ENCODE results near the gene JADE1. TPM values are rescaled to one million over a fixed set of nuclear protein-coding genes. Genes with fewer than 3 reads are reported as not detected.

JADE1 gene
- total and polyA plus RNA-seq, 2 experiments from 2014 or later = 84.2 to 158 TPM

DNA sequence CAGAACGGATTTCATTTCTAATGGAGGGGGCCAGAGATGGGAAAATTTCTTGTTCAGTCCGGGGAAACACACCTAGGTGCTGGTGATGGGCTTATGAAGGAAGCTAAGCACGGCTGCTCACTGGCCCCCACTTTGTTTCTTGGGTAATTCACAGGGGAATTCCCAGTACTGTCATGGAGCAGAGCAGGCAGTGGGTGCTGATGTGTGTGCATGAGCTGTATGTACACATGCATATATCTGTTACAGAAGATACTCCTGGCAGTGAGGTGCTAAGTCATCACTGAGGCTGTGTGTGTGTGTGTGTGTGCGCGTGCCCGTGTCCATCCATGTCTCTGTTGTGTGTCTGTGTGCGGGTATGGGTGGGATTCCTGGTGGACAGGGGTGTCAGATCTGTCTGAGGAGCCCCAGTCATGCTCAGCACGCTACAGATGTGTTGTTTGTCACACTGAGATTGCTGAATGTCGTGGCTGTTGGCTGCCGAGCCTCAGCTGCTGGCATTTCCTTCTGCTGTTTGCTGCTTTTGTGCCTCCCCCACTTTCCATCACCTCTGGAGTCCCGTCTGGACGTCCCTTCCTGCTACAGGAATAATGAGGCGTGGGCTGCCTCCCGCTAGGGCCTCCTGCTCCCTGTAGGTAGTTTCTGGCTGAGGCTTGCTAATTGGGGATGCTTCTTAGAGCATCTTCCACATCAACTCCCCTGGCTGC is 53.3 kb downstream of the JADE1 start (continued):
- TF ChIP-seq, protein P1, sequence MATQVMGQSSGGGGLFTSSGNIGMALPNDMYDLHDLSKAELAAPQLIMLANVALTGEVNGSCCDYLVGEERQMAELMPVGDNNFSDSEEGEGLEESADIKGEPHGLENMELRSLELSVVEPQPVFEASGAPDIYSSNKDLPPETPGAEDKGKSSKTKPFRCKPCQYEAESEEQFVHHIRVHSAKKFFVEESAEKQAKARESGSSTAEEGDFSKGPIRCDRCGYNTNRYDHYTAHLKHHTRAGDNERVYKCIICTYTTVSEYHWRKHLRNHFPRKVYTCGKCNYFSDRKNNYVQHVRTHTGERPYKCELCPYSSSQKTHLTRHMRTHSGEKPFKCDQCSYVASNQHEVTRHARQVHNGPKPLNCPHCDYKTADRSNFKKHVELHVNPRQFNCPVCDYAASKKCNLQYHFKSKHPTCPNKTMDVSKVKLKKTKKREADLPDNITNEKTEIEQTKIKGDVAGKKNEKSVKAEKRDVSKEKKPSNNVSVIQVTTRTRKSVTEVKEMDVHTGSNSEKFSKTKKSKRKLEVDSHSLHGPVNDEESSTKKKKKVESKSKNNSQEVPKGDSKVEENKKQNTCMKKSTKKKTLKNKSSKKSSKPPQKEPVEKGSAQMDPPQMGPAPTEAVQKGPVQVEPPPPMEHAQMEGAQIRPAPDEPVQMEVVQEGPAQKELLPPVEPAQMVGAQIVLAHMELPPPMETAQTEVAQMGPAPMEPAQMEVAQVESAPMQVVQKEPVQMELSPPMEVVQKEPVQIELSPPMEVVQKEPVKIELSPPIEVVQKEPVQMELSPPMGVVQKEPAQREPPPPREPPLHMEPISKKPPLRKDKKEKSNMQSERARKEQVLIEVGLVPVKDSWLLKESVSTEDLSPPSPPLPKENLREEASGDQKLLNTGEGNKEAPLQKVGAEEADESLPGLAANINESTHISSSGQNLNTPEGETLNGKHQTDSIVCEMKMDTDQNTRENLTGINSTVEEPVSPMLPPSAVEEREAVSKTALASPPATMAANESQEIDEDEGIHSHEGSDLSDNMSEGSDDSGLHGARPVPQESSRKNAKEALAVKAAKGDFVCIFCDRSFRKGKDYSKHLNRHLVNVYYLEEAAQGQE (IDR thresholded peaks at IDR 0.05; ENCODE audit: unreplicated experiment) = no peak

DNA sequence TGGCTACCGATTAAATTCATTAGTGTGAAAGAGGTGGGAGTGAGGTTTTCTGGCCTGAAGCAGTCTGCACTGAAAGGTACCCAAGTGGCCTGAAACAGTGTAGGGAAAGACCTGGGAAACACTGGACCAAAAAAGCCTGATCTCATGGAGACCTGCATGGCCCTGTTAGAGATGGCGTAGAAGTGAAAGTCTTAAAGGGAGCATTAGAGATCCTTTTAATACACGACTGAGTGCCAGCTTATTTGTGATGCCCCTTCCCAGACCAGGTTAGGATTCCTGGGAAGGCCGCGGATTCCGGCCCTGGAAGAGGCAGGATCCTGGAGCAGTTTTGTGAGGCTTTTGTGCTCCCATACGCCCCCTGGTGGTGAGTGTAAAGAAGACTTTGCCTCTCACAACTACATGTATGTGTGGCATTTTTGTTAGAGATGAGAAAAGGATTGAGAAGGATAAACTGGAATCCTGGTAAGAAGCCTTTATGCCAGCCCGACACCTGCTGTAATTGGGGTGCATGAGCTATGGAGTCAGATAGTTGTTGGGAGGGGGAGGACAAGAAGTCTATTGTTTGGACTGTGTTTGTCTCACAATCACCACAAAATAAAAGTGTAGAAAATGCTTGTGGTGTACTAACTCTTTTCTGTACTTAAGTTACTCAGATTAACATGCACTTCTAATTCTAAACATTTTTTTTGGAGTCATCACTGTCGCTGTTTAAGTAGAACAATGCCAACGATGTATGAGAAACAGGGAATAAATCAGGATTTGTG is 54.0 kb downstream of the JADE1 start:
- H2AFZ ChIP-seq = no peak overlapping the region
- H3K4me3 ChIP-seq = no peak overlapping the region
- Mint-ChIP-seq H3K27ac (peak overlapping the region; percentile 71), H3K27me3 (ENCODE audit: insufficient read depth, low read depth, poor library complexity) (peaks cover 40% of the 10 kb centered on the region), H3K36me3 (ENCODE audit: low read depth) (peaks cover 98% of the 10 kb centered on the region), H3K9me3 (0 out of 3 replicates have a peak, but pooled peaks cover 2% of the 10 kb centered on the region), H3K4me1 (peaks cover 78% of the 10 kb centered on the region), H3K4me3 (no peak overlapping the region)
- no peak overlapping the region for H3K4me2 ChIP-seq
- no peaks in the 10 kb centered on the region for H3K27me3 ChIP-seq (ENCODE audit: insufficient read depth)
- H3K36me3 ChIP-seq (ENCODE audit: insufficient read depth) = peaks cover 94% of the 10 kb centered on the region
- H3K79me2 ChIP-seq (replicated peaks; ENCODE audit: insufficient read depth) = peaks cover 96% of the 10 kb centered on the region
- peaks cover 80% of the 10 kb centered on the region for H4K20me1 ChIP-seq (replicated peaks; ENCODE audit: insufficient read depth)
- TF ChIP-seq EZH2 (IDR thresholded peaks at IDR 0.05; ENCODE audit: low read depth, unreplicated experiment) = no peak
- TF ChIP-seq, protein P2, sequence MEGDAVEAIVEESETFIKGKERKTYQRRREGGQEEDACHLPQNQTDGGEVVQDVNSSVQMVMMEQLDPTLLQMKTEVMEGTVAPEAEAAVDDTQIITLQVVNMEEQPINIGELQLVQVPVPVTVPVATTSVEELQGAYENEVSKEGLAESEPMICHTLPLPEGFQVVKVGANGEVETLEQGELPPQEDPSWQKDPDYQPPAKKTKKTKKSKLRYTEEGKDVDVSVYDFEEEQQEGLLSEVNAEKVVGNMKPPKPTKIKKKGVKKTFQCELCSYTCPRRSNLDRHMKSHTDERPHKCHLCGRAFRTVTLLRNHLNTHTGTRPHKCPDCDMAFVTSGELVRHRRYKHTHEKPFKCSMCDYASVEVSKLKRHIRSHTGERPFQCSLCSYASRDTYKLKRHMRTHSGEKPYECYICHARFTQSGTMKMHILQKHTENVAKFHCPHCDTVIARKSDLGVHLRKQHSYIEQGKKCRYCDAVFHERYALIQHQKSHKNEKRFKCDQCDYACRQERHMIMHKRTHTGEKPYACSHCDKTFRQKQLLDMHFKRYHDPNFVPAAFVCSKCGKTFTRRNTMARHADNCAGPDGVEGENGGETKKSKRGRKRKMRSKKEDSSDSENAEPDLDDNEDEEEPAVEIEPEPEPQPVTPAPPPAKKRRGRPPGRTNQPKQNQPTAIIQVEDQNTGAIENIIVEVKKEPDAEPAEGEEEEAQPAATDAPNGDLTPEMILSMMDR (conservative IDR thresholded peaks at IDR 0.05; ENCODE audit: low read depth in 2 of 2) = peak; percentile 84 to 96
- DNase-seq (ENCODE audit: low spot score) (peak; percentile 94), ATAC-seq (peak; percentile 79)
- H3F3A ChIP-seq (replicated peaks; ENCODE audit: low read depth) = peaks cover 84% of the 10 kb centered on the region
- H3K9me2 ChIP-seq (ENCODE audit: insufficient read depth) = no peaks in the 10 kb centered on the region
- peak overlapping the region; percentile 89 for H3K27ac ChIP-seq (ENCODE audit: low read depth)
- peaks cover 32% of the 10 kb centered on the region for H3K4me1 ChIP-seq (ENCODE audit: insufficient read depth)

DNA sequence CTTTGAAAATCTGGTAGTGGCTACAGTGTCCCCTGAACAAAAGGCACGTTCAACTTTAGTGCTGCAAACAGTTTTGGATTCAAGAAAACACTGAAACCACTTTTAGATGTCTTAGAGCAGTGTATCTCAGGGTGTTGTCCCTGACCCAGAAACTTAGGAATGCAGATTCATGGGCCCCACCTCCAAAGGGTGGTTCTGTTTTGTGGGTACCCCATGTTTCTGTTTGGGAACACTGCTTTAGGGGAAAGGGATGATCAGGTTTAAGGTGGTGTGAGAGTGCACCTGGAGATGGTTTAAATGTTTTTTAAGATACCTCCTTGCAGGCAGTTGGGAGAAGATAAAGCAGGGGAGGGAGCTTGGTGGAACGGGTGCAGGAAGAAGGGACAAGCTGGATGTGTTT is 55.6 kb downstream of the JADE1 start:
- peaks cover 77% of the 10 kb centered on the region for H3F3A ChIP-seq (replicated peaks; ENCODE audit: low read depth)
- peaks cover 98% of the 10 kb centered on the region for H3K36me3 Mint-ChIP-seq (ENCODE audit: low read depth)
- 0 out of 3 replicates have a peak, but pooled peaks cover 2% of the 10 kb centered on the region for H3K9me3 Mint-ChIP-seq
- H3K4me3 Mint-ChIP-seq = peak overlapping the region; percentile 2; the same call in 1 of the 3 replicates
- H3K27me3 ChIP-seq (ENCODE audit: insufficient read depth) = no peaks in the 10 kb centered on the region
- H3K27ac Mint-ChIP-seq = peak overlapping the region; percentile 48
- 0 out of 2 replicates have a peak, but pooled peaks have one; percentile 7 for TF ChIP-seq POLR2AphosphoS5 (IDR thresholded peaks at IDR 0.05; ENCODE audit: low read depth)
- TF ChIP-seq, protein P3, sequence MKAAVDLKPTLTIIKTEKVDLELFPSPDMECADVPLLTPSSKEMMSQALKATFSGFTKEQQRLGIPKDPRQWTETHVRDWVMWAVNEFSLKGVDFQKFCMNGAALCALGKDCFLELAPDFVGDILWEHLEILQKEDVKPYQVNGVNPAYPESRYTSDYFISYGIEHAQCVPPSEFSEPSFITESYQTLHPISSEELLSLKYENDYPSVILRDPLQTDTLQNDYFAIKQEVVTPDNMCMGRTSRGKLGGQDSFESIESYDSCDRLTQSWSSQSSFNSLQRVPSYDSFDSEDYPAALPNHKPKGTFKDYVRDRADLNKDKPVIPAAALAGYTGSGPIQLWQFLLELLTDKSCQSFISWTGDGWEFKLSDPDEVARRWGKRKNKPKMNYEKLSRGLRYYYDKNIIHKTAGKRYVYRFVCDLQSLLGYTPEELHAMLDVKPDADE (IDR thresholded peaks at IDR 0.05) = no peak
- ATAC-seq = no peak
- peaks cover 24% of the 10 kb centered on the region for H3K4me1 ChIP-seq (ENCODE audit: insufficient read depth)
- no peak for DNase-seq (ENCODE audit: low spot score)
- H4K20me1 ChIP-seq (replicated peaks; ENCODE audit: insufficient read depth) = peaks cover 80% of the 10 kb centered on the region
- no peak overlapping the region for H2AFZ ChIP-seq
- H3K4me2 ChIP-seq = no peak overlapping the region
- H3K9me2 ChIP-seq (ENCODE audit: insufficient read depth) = no peaks in the 10 kb centered on the region
- H3K27me3 Mint-ChIP-seq (ENCODE audit: insufficient read depth, low read depth, poor library complexity) = peaks cover 35% of the 10 kb centered on the region
- H3K27ac ChIP-seq (ENCODE audit: low read depth) = peak overlapping the region; percentile 67
- H3K4me3 ChIP-seq = no peak overlapping the region
- peaks cover 94% of the 10 kb centered on the region for H3K36me3 ChIP-seq (ENCODE audit: insufficient read depth)
- H3K79me2 ChIP-seq (replicated peaks; ENCODE audit: insufficient read depth) = peaks cover 86% of the 10 kb centered on the region
- H3K4me1 Mint-ChIP-seq = peaks cover 76% of the 10 kb centered on the region

Measured in GM23338 (cell line).